HepG2 (cell line): ENCODE results near the gene GABBR2. TPM values are rescaled to one million over a fixed set of nuclear protein-coding genes. Genes with fewer than 3 reads are reported as not detected.

Experiments
- ATAC-seq: fragments of 200-7000 bp; cut with Tn5 transposase; 3 replicates; pipeline ENCODE4 v1.9.1; 2020; ENCODE audit warnings: mild to moderate bottlenecking, moderate library complexity
- BruUV-seq: library from RNA; stranded (reverse); fragments of 400-500 nt; replicated peaks from 2 replicates; lab custom pipeline; 2021; lab: Mats Ljungman, UMichigan
- CTCF ChIA-PET: fragments of 300-600 bp; formaldehyde crosslinking; extraction: SDS; loops from one replicate; lab custom pipeline; 2021; ENCODE audit warnings: low total read pairs, inconsistent platforms, low intra/inter-chr PET ratio; lab: Yijun Ruan, JAX
- POLR2A ChIA-PET: fragments of 350-600 bp; sonication (Branson Sonifier 250); formaldehyde crosslinking; loops from one replicate; lab custom pipeline; 2020; ENCODE audit warnings: antibody characterized with exemption, inconsistent platforms; lab: Yijun Ruan, JAX
- DNase-seq: peaks from one replicate; pipeline ENCODE4 v3.0.0-alpha.2; 2015; ENCODE audit warnings: low spot score
- FAIRE-seq: peaks from 3 replicates; lab custom pipeline; 2011; peaks lifted over from hg19 to GRCh38; lab: Jason Lieb, UNC
- H2AFZ ChIP-seq: one replicate; pipeline ENCODE4 v1.6.1; 2011; ENCODE audit warnings: low read length, inconsistent platforms
- H3K27ac ChIP-seq: fragments of 300-600 bp; 3 replicates; pipeline ENCODE4 v1.8.0; 2011; ENCODE audit warnings: mixed run types, mild to moderate bottlenecking, mixed read lengths, low read length, inconsistent platforms; ENCODE audit not compliant: insufficient read depth; ENCODE audit errors: extremely low read length
- H3K27me3 ChIP-seq, 2 experiments: fragments of 200-600 bp in 1 of 2; 2 replicates in 1 of 2; 3 replicates in 1 of 2; pipeline versions ENCODE4 v1.6.0 to v1.8.0; 2011; ENCODE audit warnings: low read length in 2 of 2, mild to moderate bottlenecking in 2 of 2, moderate library complexity in 2 of 2, inconsistent platforms in 1 of 2; ENCODE audit not compliant: insufficient read depth in 2 of 2, control insufficient read depth in 1 of 2
- H3K36me3 ChIP-seq, 2 experiments: fragments of 200-600 bp in 1 of 2; replicated peaks in 1 of 2; 2 replicates in 1 of 2; 3 replicates in 1 of 2; pipeline versions ENCODE4 v1.5.1 to v1.8.0; 2011; ENCODE audit warnings: low read length in 2 of 2, inconsistent platforms in 1 of 2; ENCODE audit not compliant: insufficient read depth in 2 of 2, control insufficient read depth in 1 of 2
- H3K4me1 ChIP-seq: 2 replicates; pipeline ENCODE4 v1.5.1; 2012; ENCODE audit warnings: low read length, inconsistent platforms; ENCODE audit not compliant: insufficient read depth
- H3K4me2 ChIP-seq: 2 replicates; pipeline ENCODE4 v1.6.0; 2011; ENCODE audit warnings: low read depth, low read length, inconsistent platforms
- H3K4me3 ChIP-seq, 3 experiments: fragments of 200-600 bp in 1 of 3; sonication (generic), shearing (Covaris generic) in 1 of 3; replicated peaks in 1 of 3; 2 replicates each; pipeline ENCODE4 v1.5.1; 2011 to 2016; ENCODE audit warnings: low read length in 3 of 3, inconsistent platforms in 2 of 3, low read depth in 2 of 3, mild to moderate bottlenecking in 2 of 3, control low read depth in 1 of 3, mixed read lengths in 1 of 3; ENCODE audit not compliant: insufficient read depth in 1 of 3
- H3K79me2 ChIP-seq: one replicate; pipeline ENCODE4 v1.6.1; 2011; ENCODE audit warnings: low read length, inconsistent platforms; ENCODE audit not compliant: insufficient read depth
- H3K9ac ChIP-seq: 2 replicates; pipeline ENCODE4 v1.6.0; 2011; ENCODE audit warnings: mild to moderate bottlenecking, low read depth, low read length, inconsistent platforms; ENCODE audit not compliant: insufficient read depth
- H3K9me3 ChIP-seq: 2 replicates; pipeline ENCODE4 v1.5.1; 2012; ENCODE audit warnings: mild to moderate bottlenecking, low read length
- H4K20me1 ChIP-seq: 2 replicates; pipeline ENCODE4 v1.6.0; 2011; ENCODE audit warnings: inconsistent platforms, mild to moderate bottlenecking, low read length, moderate library complexity; ENCODE audit not compliant: insufficient read depth
- AGO1 ChIP-seq: fragments of 200-400 bp; formaldehyde crosslinking; IDR thresholded peaks from 2 replicates; pipeline ENCODE4 v1.6.1; 2017; ENCODE audit warnings: mild to moderate bottlenecking, low read depth, low read length, moderate library complexity; ENCODE audit not compliant: poor library complexity, severe bottlenecking
- FOSL1 ChIP-seq: sonication (generic); formaldehyde crosslinking; IDR thresholded peaks from 2 replicates; pipeline ENCODE4 v1.9.0; 2021; ENCODE audit warnings: missing genetic modification reagents, borderline replicate concordance
- MAFG ChIP-seq: sonication (generic); formaldehyde crosslinking; IDR thresholded peaks from 2 replicates; pipeline ENCODE4 v1.5.1; 2020; ENCODE audit warnings: mild to moderate bottlenecking, missing genetic modification reagents
- NBN ChIP-seq: fragments of 450-650 bp; conservative IDR thresholded peaks from 2 replicates; pipeline ENCODE4 v1.6.1; 2017
- NCOA5 ChIP-seq: sonication (generic); formaldehyde crosslinking; IDR thresholded peaks from 2 replicates; pipeline ENCODE4 v1.4.0; 2020; ENCODE audit warnings: missing genetic modification reagents
- PITX1 ChIP-seq: sonication (generic); formaldehyde crosslinking; IDR thresholded peaks from 2 replicates; pipeline ENCODE4 v1.5.1; 2020; ENCODE audit warnings: mild to moderate bottlenecking, missing genetic modification reagents
- SSRP1 ChIP-seq: IDR thresholded peaks from 2 replicates; pipeline ENCODE4 v1.6.1; 2016; ENCODE audit warnings: control low read depth
- ZHX1 ChIP-seq: sonication (generic); formaldehyde crosslinking; IDR thresholded peaks from 2 replicates; pipeline ENCODE4 v1.8.1; 2022; ENCODE audit warnings: low read depth, mild to moderate bottlenecking, missing genetic modification reagents
- ZHX2 ChIP-seq, 2 experiments: sonication (generic) in 1 of 2; formaldehyde crosslinking in 1 of 2; IDR thresholded peaks; 2 replicates each; pipeline versions ENCODE4 v1.6.1 to v1.9.0; 2014 to 2022; ENCODE audit warnings: antibody characterized with exemption in 1 of 2, borderline replicate concordance in 1 of 2, inconsistent platforms in 1 of 2, low read depth in 1 of 2, missing genetic modification reagents in 1 of 2
- ZNF503 ChIP-seq: sonication (generic); formaldehyde crosslinking; IDR thresholded peaks from 2 replicates; pipeline ENCODE4 v1.4.0; 2020; ENCODE audit warnings: missing genetic modification reagents
- WGBS: methylation state at CpG from one replicate; pipeline ENCODE4 v1.1.6; 2017; ENCODE audit warnings: low lambda C conversion rate; 5-methylcytosine and 5-hydroxymethylcytosine counted together
- in situ Hi-C: cut with HindIII; loops from 2 replicates; pipeline ENCODE4 v1.10.0; 2017; ENCODE audit warnings: low pct_unique_long_range_greater_than_20kb; ENCODE audit not compliant: extremely low pct_ligation_motif_present
- intact Hi-C: fragments of 100-400 bp; cut with micrococcal nuclease; formaldehyde crosslinking; loops from one replicate; pipeline ENCODE4 v1.10.0; 2022; ENCODE audit not compliant: unreplicated experiment
- polyA plus RNA-seq, 8 experiments: library from polyadenylated mRNA; depleted of rRNA in 3 of 8; stranded (reverse) in 7 of 8; unstranded in 1 of 8; fragments of >200 nt; fragmentation: Illumina TruSeq in 4 of 8; extraction: Trizol in 4 of 8; gene quantifications; 2 replicates each; pipeline versions ENCODE4 v1.2.1 to v1.2.3, GENCODE V29; 2011 to 2016; ENCODE audit warnings: low read depth in 4 of 8, missing spikeins in 1 of 8, mixed read lengths in 1 of 8; ENCODE audit not compliant: insufficient read depth in 1 of 8
- total RNA-seq, 5 experiments: library from RNA; depleted of rRNA; stranded (reverse); fragments of >200 nt; fragmentation: Illumina TruSeq; extraction: Trizol; gene quantifications; 2 replicates each; pipeline ENCODE4 v1.2.3, GENCODE V29; 2016; ENCODE audit warnings: low read depth in 1 of 5

Gene GABBR2
- total and polyA plus RNA-seq, 2 of the 13 experiments (the other 11 are each of a cell fraction or from before 2014, with no cell fraction given) = 0.02 TPM; not detected in 1

- H3K27ac ChIP-seq = no peak overlapping the region
- FAIRE-seq (no peak), ATAC-seq (no peak), DNase-seq (no peak)
- no peak overlapping the region for H3K9ac ChIP-seq
- no peaks in the 10 kb centered on the region for H3K36me3 ChIP-seq
- no peaks in the 10 kb centered on the region for H3K4me1 ChIP-seq
- 4% methylated on average over 2 of the region's 2 CpGs for WGBS
- in situ Hi-C loops (no loop called here), intact Hi-C loops (no loop called here)
- ChIA-PET POLR2A (no interaction called here), CTCF (no interaction called here)
- no peak overlapping the region for H3K4me2 ChIP-seq
- no peaks in the 10 kb centered on the region for H4K20me1 ChIP-seq
- no peak overlapping the region for H2AFZ ChIP-seq
- no peaks in the 10 kb centered on the region for H3K27me3 ChIP-seq
- no peaks in the 10 kb centered on the region for H3K79me2 ChIP-seq
- H3K4me3 ChIP-seq = no peak overlapping the region
- no peak for TF ChIP-seq AGO1
- TF ChIP-seq NCOA5 (CRISPR knock-in tag) = no peak
- no peak for TF ChIP-seq ZHX1 (CRISPR knock-in tag)
- TF ChIP-seq ZNF503 (CRISPR knock-in tag) = no peak
- TF ChIP-seq NBN = no peak
- TF ChIP-seq SSRP1 = no peak
- TF ChIP-seq PITX1 = no peak
- TF ChIP-seq ZHX2 (IDR thresholded peaks at IDR 0.05; ENCODE audit: low read depth) = no peak
- no peak for TF ChIP-seq ZHX2 (CRISPR knock-in tag; IDR thresholded peaks at IDR 0.05; ENCODE audit: borderline replicate concordance)
- TF ChIP-seq MAFG (CRISPR knock-in tag) = no peak
- no peak for TF ChIP-seq FOSL1 (CRISPR knock-in tag)
- no peaks in the 10 kb centered on the region for H3K9me3 ChIP-seq
- no TSS peak for BruUV-seq
Observed at GRCh38 chr9:98579700-98580099, 129.0 kb downstream of the GABBR2 start.
